ENCODE measurements around the gene CEP57L1.
"Not testable (repeated sequence)": the region's sequence is repeated elsewhere in the genome, so short reads cannot be mapped to it uniquely, and the experiment has no call there.

Gene CEP57L1

DNA sequence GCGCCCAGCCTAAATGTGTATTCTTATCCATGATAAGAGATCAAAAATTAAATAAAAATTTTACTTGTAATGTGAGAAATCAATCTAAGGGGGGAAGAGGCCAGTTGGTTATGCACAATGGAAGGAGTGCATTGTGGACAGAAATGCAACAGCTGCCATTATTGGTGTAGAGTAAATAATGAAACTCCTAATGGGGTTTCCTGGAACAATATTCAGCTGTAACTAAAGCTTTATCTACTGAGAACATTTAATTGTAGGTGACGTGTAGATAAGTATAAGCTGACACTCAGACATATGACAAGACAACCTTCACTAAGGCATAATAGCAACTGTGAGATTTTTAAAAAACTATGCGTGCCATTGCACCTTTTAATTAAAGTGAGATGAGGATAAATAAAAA is 71.4 kb downstream of the CEP57L1 start:
- in situ Hi-C loops (cut with HindIII; ENCODE audit: low sequenced_read_pairs), result no loop called here

DNA sequence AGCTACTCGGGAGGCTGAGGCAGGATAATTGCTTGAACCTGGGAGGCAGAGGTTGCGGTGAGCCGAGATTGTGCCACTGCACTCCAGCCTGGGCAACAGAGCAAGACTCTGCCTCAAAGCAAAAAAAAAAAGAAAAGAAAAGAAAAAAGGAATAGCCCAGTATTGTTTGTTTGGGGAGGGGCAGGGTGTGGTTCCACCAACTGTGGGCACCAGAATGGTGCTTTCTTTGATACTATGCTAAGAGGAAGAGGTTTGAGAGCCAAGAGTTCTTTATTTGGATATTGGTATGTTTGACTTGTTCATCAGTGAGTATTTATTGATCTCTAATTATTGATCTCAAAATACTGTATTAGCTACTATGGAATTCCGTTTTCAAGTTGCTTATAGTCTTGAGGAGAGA is 72.3 kb downstream of the CEP57L1 start:
- in situ Hi-C loops (cut with HindIII; ENCODE audit: low sequenced_read_pairs), result no loop called here

DNA sequence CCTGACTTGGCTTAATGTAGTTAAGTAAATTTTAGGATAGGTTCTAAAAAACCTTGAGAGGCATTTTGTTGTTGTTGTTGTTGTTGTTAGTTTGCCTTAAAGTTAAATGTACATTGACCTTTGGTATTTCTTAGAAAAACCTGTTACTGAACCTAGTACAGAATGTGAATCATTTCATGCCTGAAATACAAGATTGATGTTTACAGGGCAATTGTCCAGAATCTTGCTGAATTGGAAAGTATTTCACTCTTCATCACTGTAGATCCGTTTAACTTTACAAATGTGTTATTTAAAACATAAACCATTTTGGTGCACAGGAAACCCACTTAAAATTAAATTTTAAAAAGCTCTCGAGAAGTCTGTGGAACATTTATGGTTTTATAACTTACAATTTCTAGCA is 75.0 kb downstream of the CEP57L1 start:
- in situ Hi-C loops (cut with HindIII; ENCODE audit: low sequenced_read_pairs), result no loop called here

- in situ Hi-C loops (cut with HindIII; ENCODE audit: low sequenced_read_pairs), result no loop called here
Measured at GRCh38 chr6:109172101-109172746, 76.9 kb downstream of the CEP57L1 start.

GRCh38 chr6:109174916-109175315 is 79.6 kb downstream of the CEP57L1 start:
- in situ Hi-C loops (cut with HindIII; ENCODE audit: low sequenced_read_pairs), result no loop called here

GRCh38 chr6:109178921-109179320 is 83.6 kb downstream of the CEP57L1 start:
- in situ Hi-C loops (cut with HindIII; ENCODE audit: low sequenced_read_pairs), result no loop called here

DNA sequence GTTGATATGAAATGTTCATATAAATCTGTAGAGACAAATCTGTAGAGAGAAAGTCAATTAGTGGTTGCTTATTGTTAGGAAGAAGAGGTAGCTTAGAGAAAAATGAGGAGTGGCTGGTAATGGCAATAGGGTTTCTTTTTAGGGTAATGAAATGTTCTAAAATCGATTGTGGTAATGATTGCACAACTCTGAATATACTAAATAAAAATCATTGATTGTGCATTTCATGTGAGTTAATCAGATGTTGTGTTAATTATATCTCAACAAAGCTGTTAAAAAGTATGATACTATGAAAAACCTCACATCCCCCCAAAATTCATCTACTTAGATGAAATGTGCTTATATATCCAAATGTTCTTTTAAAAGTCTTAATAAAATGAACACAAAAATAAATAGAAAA is 84.2 kb downstream of the CEP57L1 start:
- in situ Hi-C loops (cut with HindIII; ENCODE audit: low sequenced_read_pairs), result no loop called here

GRCh38 chr6:109182578-109182977 is 87.3 kb downstream of the CEP57L1 start:
- in situ Hi-C loops (cut with HindIII; ENCODE audit: low sequenced_read_pairs), result no loop called here

DNA sequence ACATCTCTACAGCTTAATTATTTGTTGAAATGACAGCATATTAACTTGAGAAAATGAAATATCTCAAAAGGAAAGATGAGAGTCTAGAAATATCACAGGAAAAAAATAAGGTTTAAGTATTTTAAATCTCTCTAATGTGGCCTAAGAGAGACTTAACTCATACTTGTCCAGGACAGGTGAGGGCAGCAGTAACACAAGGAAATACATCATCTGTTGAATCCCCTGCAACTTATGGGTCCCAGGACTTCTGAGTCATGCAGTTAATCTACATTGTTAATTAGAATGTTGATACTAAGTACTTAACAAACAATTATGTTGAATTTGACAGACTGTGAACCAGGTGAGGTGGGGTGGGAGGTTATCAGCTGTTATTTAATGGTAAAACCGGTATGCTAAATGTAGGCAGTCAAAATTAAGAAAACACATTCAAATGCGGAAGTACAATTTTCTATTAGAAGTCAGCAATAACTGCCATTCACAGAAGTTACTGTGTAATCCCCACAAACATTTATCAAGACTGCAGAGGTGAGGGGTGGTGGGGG is 87.9 kb downstream of the CEP57L1 start:
- in situ Hi-C loops (cut with HindIII; ENCODE audit: low sequenced_read_pairs), result no loop called here

DNA sequence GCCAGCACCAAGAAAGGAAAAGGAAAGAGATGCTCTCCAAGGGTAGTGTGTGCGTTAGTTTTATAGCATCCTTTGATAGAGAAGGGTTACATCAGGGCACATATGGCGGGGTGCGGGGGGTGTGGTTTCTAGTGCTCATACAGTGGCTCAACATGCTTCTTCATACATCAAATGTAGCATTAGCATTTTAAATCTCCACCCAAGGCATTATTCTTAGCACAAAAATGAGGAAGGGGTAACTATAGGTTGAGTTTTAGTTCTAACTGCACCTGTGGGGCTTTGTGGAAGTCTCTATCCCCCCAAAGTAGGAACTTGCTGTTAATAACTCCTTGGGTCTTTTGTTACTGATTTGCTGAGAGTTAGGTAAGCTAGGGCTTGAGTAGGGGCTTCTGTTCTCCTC is 89.3 kb downstream of the CEP57L1 start:
- in situ Hi-C loops (cut with HindIII; ENCODE audit: low sequenced_read_pairs), result no loop called here

DNA sequence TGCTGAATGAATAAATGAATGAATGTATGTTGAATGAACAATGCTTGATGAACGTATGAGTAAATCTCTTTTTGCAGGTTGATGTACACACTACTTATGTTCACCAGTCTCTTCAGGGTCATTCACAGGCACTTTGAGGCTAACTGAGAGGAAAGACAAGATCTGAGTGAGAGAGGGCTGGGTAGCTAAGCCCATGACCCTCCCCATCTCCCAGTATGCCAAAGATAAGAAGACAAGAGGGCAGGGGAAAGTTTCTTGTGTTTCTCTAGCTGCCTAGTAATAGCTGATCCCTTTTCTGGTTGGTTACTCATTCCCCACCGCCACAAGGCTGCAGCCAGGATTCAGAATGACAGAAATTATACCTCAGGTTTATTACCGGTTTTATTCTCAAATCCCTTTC is 90.7 kb downstream of the CEP57L1 start:
- in situ Hi-C loops (cut with HindIII; ENCODE audit: low sequenced_read_pairs), result no loop called here

- in situ Hi-C loops (cut with HindIII; ENCODE audit: low sequenced_read_pairs), result no loop called here
Measured at GRCh38 chr6:109187399-109188114, 92.2 kb downstream of the CEP57L1 start.

DNA sequence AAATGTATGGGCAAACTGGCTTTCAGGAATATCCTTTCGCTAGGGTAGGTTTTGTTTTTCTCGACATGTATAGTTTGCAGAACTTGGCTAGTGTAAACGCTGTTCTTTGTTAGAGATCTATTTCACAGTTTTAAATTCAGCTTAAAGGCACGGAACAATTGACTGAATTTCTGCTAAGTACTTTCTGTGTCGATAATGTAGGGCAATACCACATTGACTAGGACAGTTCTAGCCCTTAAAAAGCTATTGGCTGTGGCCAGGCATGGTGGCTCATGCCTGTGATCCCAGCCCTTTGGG is 92.8 kb downstream of the CEP57L1 start:
- in situ Hi-C loops (cut with HindIII; ENCODE audit: low sequenced_read_pairs), result no loop called here

DNA sequence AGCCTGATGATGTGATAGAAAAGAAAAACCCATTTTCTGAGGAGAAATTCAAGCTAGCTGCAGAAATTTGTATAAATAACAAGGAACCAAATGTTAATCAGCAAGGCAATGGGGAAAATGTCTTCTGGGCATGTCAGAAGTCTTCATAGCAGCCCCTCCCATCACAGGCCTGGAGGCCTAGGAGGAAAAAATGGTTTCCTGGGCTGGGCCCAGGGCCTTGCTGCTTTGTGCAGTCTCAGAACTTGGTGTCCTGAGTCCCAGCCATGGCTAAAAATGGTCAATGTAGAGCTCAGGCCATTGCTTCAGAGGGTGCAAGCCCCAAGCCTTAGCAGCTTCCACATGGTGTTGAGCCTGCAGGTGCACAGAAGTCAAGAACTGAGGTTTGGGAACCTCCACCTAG is 96.1 kb downstream of the CEP57L1 start:
- in situ Hi-C loops (cut with HindIII; ENCODE audit: low sequenced_read_pairs), result not testable (repeated sequence)

GRCh38 chr6:109192865-109193264 is 97.6 kb downstream of the CEP57L1 start:
- in situ Hi-C loops (cut with HindIII; ENCODE audit: low sequenced_read_pairs), result no loop called here

DNA sequence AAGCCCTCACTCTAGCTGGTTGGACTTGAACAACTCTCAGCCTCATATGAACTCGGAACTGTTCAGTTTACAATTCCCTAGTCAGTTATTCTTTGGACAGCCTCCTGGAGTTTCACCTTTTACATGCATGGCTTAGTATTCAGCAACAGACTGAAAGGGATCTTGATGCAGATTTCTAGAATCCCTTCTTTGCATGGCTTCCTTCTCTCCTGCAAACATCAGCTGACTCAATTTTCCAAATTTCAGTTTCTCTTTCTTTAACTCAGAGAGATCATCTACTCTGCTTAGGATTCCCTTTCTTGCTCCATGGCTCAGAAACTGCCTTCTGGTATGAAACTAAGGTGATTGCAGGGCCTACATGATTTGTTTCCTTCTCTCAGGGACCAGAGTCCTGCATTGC is 99.6 kb downstream of the CEP57L1 start:
- in situ Hi-C loops (cut with HindIII; ENCODE audit: low sequenced_read_pairs), result no loop called here

DNA sequence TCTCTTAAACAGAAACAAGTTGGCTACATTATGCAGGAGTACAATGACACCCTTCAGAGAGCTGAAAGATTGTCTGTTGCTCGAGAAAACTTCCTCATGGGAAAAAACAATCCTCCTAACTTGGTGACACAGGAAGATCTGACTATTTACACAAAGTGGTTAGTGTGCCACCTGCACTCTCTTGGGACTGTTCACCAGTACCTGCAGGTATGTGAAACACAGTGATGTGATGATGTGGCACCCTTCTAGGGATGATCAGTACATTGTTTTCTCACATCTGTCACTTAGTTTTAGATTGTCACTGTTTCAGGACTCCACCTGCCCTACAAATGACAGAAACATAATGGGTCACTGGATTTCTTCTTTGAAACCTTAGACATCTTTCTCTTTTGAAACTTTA is 101.8 kb downstream of the CEP57L1 start:
- in situ Hi-C loops (cut with HindIII; ENCODE audit: low sequenced_read_pairs), result no loop called here

DNA sequence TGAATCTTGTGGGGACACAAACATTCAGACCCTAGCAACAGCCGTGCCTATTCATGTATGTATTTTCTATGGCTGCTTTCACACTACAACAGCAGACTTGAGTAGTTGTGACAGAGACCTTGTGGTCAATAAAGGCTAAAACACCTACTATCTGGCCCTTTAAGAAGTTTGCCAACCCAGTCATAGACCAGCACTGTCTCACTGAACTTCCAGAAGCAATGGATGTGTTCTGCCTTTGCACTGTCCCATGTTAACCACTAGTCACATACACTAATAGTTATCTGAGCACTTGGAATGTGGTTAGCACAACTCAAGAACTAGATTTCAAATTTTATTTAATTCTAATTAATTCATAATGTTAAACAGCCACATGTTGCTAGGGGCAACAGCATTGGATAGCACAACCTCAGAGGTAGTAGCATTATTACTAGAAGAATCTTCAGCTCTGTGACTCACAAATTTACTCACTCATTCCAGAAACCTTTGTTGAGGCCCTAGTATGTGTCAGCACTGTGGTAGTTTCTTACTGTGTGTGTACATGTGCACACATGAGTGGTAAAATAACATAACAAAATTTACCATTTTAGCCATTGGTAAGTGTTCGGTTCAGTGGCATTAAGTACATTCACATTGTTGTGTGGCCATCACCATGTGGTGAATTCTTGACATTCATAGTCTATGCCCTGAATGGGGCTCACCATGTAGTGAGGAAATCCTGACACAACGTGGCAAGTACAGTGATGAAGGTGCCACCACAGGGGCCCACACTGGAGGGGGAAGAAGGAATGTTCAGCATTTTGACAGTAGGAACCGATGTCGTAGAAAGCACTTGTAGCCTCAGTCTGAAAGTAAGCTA is 107.3 kb downstream of the CEP57L1 start:
- in situ Hi-C loops (cut with HindIII; ENCODE audit: low sequenced_read_pairs), result no loop called here

DNA sequence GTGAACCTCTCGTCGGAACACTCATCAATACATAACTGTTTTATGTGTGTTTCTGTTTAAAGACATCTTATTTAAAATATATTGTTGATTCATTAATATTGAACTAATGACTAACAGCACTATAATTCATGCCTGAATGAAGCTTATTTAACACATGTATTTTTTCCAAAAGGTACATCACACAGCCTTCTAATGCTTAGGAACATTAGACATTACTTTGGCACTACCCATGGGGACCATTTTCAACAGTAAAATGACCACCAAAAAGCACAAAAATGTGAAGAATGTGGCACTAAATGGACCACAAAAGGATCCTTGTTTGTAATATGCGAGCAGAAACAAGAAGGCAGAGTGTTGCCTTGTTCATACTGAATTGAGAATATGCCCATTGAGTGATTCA is 109.2 kb downstream of the CEP57L1 start:
- in situ Hi-C loops (cut with HindIII; ENCODE audit: low sequenced_read_pairs), result no loop called here

GRCh38 chr6:109212683-109213082 is 117.4 kb downstream of the CEP57L1 start:
- in situ Hi-C loops (cut with HindIII; ENCODE audit: low sequenced_read_pairs), result no loop called here
